Ishikawa (cell line): ENCODE data around the gene C11orf65.

Experiments
- CEBPB ChIP-seq: IDR thresholded peaks from 2 replicates; pipeline ENCODE4 v1.6.1; 2012
- CREB1 ChIP-seq: IDR thresholded peaks from 2 replicates; pipeline ENCODE4 v1.6.1; 2012; ENCODE audit warnings: low read depth
- EGR1 ChIP-seq: IDR thresholded peaks from 2 replicates; pipeline ENCODE4 v1.6.1; 2012
- EP300 ChIP-seq: IDR thresholded peaks from 2 replicates; pipeline ENCODE4 v1.6.1; 2012; ENCODE audit warnings: borderline replicate concordance
- FOXM1 ChIP-seq: IDR thresholded peaks from 2 replicates; pipeline ENCODE4 v1.6.1; 2012; ENCODE audit warnings: low read depth, borderline replicate concordance
- MAX ChIP-seq: IDR thresholded peaks from 2 replicates; pipeline ENCODE4 v1.6.1; 2012
- NFIC ChIP-seq: IDR thresholded peaks from 2 replicates; pipeline ENCODE4 v1.6.1; 2012
- RAD21 ChIP-seq: IDR thresholded peaks from 2 replicates; pipeline ENCODE4 v1.6.1; 2012; ENCODE audit warnings: low read depth
- REST ChIP-seq: IDR thresholded peaks from 2 replicates; pipeline ENCODE4 v1.6.1; 2012; ENCODE audit warnings: low read depth, mild to moderate bottlenecking
- TAF1 ChIP-seq: IDR thresholded peaks from 2 replicates; pipeline ENCODE4 v1.6.1; 2012; ENCODE audit warnings: low read depth, mild to moderate bottlenecking
- TCF12 ChIP-seq: IDR thresholded peaks from 2 replicates; pipeline ENCODE4 v1.6.1; 2012; ENCODE audit warnings: low read depth
- TEAD4 ChIP-seq: IDR thresholded peaks from 2 replicates; pipeline ENCODE4 v1.6.1; 2012
- YY1 ChIP-seq: IDR thresholded peaks from 2 replicates; pipeline ENCODE4 v1.6.1; 2012; ENCODE audit warnings: low read depth
- ZBTB7A ChIP-seq: IDR thresholded peaks from 2 replicates; pipeline ENCODE4 v1.6.1; 2012; ENCODE audit warnings: low read depth
- TF ChIP-seq, protein P1 (sequence below): IDR thresholded peaks from 2 replicates; pipeline ENCODE4 v1.6.1; 2012

Gene C11orf65

DNA sequence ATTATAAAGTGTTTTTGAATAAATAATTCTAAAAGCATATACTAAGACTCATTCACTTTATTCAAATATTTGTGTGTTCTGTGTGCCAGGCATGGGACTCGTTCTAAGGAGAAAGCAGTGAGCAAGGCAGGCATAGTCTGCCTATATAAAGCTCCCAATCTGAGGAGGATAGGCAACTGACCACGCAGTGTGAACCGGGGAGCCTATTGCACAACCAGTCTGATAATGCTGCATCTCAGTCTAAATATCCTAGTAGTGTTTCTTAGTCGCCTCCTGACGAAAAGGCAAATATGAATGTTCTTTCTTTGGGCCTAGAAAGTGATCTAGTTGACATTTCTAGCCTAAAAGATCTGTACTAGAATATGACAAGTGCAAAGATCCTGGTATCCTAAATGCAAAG is 98.3 kb downstream of the C11orf65 start:
- TF ChIP-seq CEBPB (no peak), EGR1 (no peak), TCF12 (no peak), NFIC (no peak), FOXM1 (no peak), MAX (no peak), REST (no peak), EP300 (no peak), CREB1 (no peak), RAD21 (no peak), YY1 (no peak), ZBTB7A (no peak), TAF1 (no peak), TEAD4 (no peak)
- TF ChIP-seq, protein P1, sequence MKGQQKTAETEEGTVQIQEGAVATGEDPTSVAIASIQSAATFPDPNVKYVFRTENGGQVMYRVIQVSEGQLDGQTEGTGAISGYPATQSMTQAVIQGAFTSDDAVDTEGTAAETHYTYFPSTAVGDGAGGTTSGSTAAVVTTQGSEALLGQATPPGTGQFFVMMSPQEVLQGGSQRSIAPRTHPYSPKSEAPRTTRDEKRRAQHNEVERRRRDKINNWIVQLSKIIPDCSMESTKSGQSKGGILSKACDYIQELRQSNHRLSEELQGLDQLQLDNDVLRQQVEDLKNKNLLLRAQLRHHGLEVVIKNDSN: no peak

DNA sequence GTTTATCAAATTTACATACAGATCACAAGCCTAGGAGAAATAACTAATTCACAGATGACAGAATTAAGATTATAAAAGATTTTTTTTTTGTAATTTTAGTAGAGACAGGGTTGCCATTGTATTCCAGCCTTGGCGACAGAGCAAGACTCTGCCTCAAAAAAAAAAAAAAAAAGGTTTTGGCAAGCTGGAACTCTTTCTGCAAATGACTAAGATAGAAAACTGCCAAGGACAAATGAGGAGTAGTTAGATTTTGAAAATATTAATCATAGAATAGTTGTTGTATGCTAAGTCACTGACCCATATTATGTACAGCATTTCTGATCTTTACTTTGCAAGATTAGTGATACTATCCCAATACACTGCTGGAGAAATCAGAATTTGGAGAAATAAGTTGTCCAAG is 99.2 kb downstream of the C11orf65 start:
- no peak for TF ChIP-seq FOXM1

GRCh38 chr11:108364159-108364558 is 103.2 kb downstream of the C11orf65 start:
- TF ChIP-seq EP300 (no peak), CREB1 (no peak), TCF12 (no peak)

- TF ChIP-seq TEAD4: no peak
- TF ChIP-seq, protein P1: no peak
- no peak for TF ChIP-seq EGR1
- no peak for TF ChIP-seq REST
- TF ChIP-seq TAF1: no peak
- no peak for TF ChIP-seq MAX
- TF ChIP-seq RAD21: no peak
- TF ChIP-seq TCF12: no peak
- no peak for TF ChIP-seq CEBPB
Measured at GRCh38 chr11:108351468-108351867, 115.9 kb downstream of the C11orf65 start.

GRCh38 chr11:108346451-108346850 is 120.9 kb downstream of the C11orf65 start:
- TF ChIP-seq CEBPB (no peak), TEAD4 (no peak), YY1 (no peak), FOXM1 (no peak), EGR1 (no peak), MAX (no peak), NFIC (no peak), CREB1 (no peak), REST (no peak)
- TF ChIP-seq, protein P1: no peak
